Measurements from ENCODE around the gene PLEKHG3. TPM values are rescaled to one million over a fixed set of nuclear protein-coding genes. Genes with fewer than 3 reads are reported as not detected.
"Not testable (repeated sequence)": the region's sequence is repeated elsewhere in the genome, so short reads cannot be mapped to it uniquely, and the experiment has no call there.

PLEKHG3 gene
- total and polyA plus RNA-seq, 7 experiments from 2014 or later, result 0.17 to 43.6 (median 2.0) TPM

- peaks cover 0 to 34% (median 6%) of the 10 kb centered on the region in 7 donors for H3K4me1 Mint-ChIP-seq
- CTCF ChIA-PET; H3K27ac Mint-ChIP-seq; POLR2A ChIA-PET; H3K4me3 Mint-ChIP-seq; DNase-seq; H3K4me3 ChIP-seq (ENCODE audit: low read length); intact Hi-C loops (cut with micrococcal nuclease); H3K36me3 ChIP-seq (ENCODE audit: control insufficient read depth in 2 of 3, insufficient read depth in 3 of 3, low read length in 3 of 3); H3K27ac ChIP-seq (ENCODE audit: low read depth, low read length); H3K9me3 ChIP-seq (ENCODE audit: control insufficient read depth in 2 of 3, low read length in 3 of 3); H3K36me3 Mint-ChIP-seq; H3K9me3 Mint-ChIP-seq; ATAC-seq; H3K27me3 ChIP-seq (ENCODE audit: control insufficient read depth in 2 of 2, insufficient read depth in 2 of 2, low read length in 2 of 2): not testable (repeated sequence)
- peaks cover 0 to 16% of the 10 kb centered on the region in 2 donors for H3K4me1 ChIP-seq (ENCODE audit: control insufficient read depth in 2 of 2, insufficient read depth in 2 of 2, low read length in 2 of 2)
- H3K27me3 Mint-ChIP-seq, result peaks cover 0 to 49% (median 7%) of the 10 kb centered on the region in 5 donors
Observed at GRCh38 chr14:64690607-64691006, 13.6 kb upstream of the PLEKHG3 start.

- no peak for ATAC-seq
- intact Hi-C loops (cut with micrococcal nuclease), result no loop called here
- ChIA-PET POLR2A (interaction anchor here (1.5 kb wide), 1 partner anchor 83 kb away, joined by 3 read pairs; no protein-coding TSS in a partner anchor), CTCF (no interaction called here)
- H3K27ac ChIP-seq (ENCODE audit: low read depth, low read length), result no peak overlapping the region
- DNase-seq, result no peak
- H3K27ac Mint-ChIP-seq, result no peak overlapping the region
- H3K4me3 Mint-ChIP-seq, result no peak overlapping the region
- H3K36me3 ChIP-seq (ENCODE audit: control insufficient read depth in 2 of 3, insufficient read depth in 3 of 3, low read length in 3 of 3), result no peaks in the 10 kb centered on the region
- no peaks in the 10 kb centered on the region for H3K9me3 Mint-ChIP-seq
- H3K9me3 ChIP-seq (ENCODE audit: control insufficient read depth in 2 of 3, low read length in 3 of 3), result no peaks in the 10 kb centered on the region
- H3K4me1 Mint-ChIP-seq, result peaks cover 0 to 36% (median 6%) of the 10 kb centered on the region in 7 donors
- H3K4me1 ChIP-seq (ENCODE audit: control insufficient read depth in 2 of 2, insufficient read depth in 2 of 2, low read length in 2 of 2), result peaks cover 0 to 16% of the 10 kb centered on the region in 2 donors
- H3K36me3 Mint-ChIP-seq, result no peaks in the 10 kb centered on the region
- H3K4me3 ChIP-seq (ENCODE audit: low read length), result no peak overlapping the region
- H3K27me3 ChIP-seq (ENCODE audit: control insufficient read depth in 2 of 2, insufficient read depth in 2 of 2, low read length in 2 of 2), result no peaks in the 10 kb centered on the region
- peaks cover 0 to 54% (median 7%) of the 10 kb centered on the region in 5 donors for H3K27me3 Mint-ChIP-seq
Observed at GRCh38 chr14:64691376-64691775, 12.8 kb upstream of the PLEKHG3 start.

- H3K4me3 Mint-ChIP-seq, result no peak overlapping the region
- no peaks in the 10 kb centered on the region for H3K27me3 ChIP-seq (ENCODE audit: control insufficient read depth in 2 of 2, insufficient read depth in 2 of 2, low read length in 2 of 2)
- peaks cover 0 to 62% (median 9%) of the 10 kb centered on the region in 5 donors for H3K27me3 Mint-ChIP-seq
- H3K36me3 Mint-ChIP-seq, result peaks cover 0 to 2% (median 0%) of the 10 kb centered on the region in 5 donors
- ATAC-seq (no peak), DNase-seq (no peak)
- no peak overlapping the region for H3K27ac Mint-ChIP-seq
- no peak overlapping the region for H3K27ac ChIP-seq (ENCODE audit: low read depth, low read length)
- H3K9me3 Mint-ChIP-seq, result no peaks in the 10 kb centered on the region
- H3K4me3 ChIP-seq (ENCODE audit: low read length), result no peak overlapping the region
- ChIA-PET POLR2A (interaction anchor here (1.5 kb wide), 1 partner anchor 82 kb away, joined by 3 read pairs; no protein-coding TSS in a partner anchor), CTCF (no interaction called here)
- no peaks in the 10 kb centered on the region for H3K9me3 ChIP-seq (ENCODE audit: control insufficient read depth in 2 of 3, low read length in 3 of 3)
- H3K4me1 ChIP-seq (ENCODE audit: control insufficient read depth in 2 of 2, insufficient read depth in 2 of 2, low read length in 2 of 2), result peaks cover 0 to 22% of the 10 kb centered on the region in 2 donors
- intact Hi-C loops (cut with micrococcal nuclease), result no loop called here
- H3K4me1 Mint-ChIP-seq, result peaks cover 0 to 43% (median 7%) of the 10 kb centered on the region in 7 donors
- H3K36me3 ChIP-seq (ENCODE audit: control insufficient read depth in 2 of 3, insufficient read depth in 3 of 3, low read length in 3 of 3), result no peaks in the 10 kb centered on the region
Observed at GRCh38 chr14:64692189-64692985, 11.8 kb upstream of the PLEKHG3 start.

- ChIA-PET CTCF (no interaction called here), POLR2A (interaction anchor here (1.5 kb wide), 1 partner anchor 81 kb away, joined by 3 read pairs; no protein-coding TSS in a partner anchor)
- H3K4me1 ChIP-seq (ENCODE audit: control insufficient read depth in 2 of 2, insufficient read depth in 2 of 2, low read length in 2 of 2), result peaks cover 0 to 27% of the 10 kb centered on the region in 2 donors
- DNase-seq (no peak), ATAC-seq (no peak)
- H3K4me3 ChIP-seq (ENCODE audit: low read length), result no peak overlapping the region
- no peak overlapping the region for H3K4me3 Mint-ChIP-seq
- H3K27me3 ChIP-seq (ENCODE audit: control insufficient read depth in 2 of 2, insufficient read depth in 2 of 2, low read length in 2 of 2), result no peaks in the 10 kb centered on the region
- no peak overlapping the region for H3K27ac ChIP-seq (ENCODE audit: low read depth, low read length)
- H3K9me3 ChIP-seq (ENCODE audit: control insufficient read depth in 2 of 3, low read length in 3 of 3), result no peaks in the 10 kb centered on the region
- peaks cover 0 to 2% (median 0%) of the 10 kb centered on the region in 5 donors for H3K36me3 Mint-ChIP-seq
- peaks cover 0 to 67% (median 14%) of the 10 kb centered on the region in 5 donors for H3K27me3 Mint-ChIP-seq
- H3K27ac Mint-ChIP-seq, result no peak overlapping the region
- intact Hi-C loops (cut with micrococcal nuclease), result no loop called here
- H3K36me3 ChIP-seq (ENCODE audit: control insufficient read depth in 2 of 3, insufficient read depth in 3 of 3, low read length in 3 of 3), result no peaks in the 10 kb centered on the region
- H3K4me1 Mint-ChIP-seq, result peaks cover 0 to 45% (median 6%) of the 10 kb centered on the region in 7 donors
- H3K9me3 Mint-ChIP-seq, result no peaks in the 10 kb centered on the region
Observed at GRCh38 chr14:64692986-64693809, 11.0 kb upstream of the PLEKHG3 start.

DNA sequence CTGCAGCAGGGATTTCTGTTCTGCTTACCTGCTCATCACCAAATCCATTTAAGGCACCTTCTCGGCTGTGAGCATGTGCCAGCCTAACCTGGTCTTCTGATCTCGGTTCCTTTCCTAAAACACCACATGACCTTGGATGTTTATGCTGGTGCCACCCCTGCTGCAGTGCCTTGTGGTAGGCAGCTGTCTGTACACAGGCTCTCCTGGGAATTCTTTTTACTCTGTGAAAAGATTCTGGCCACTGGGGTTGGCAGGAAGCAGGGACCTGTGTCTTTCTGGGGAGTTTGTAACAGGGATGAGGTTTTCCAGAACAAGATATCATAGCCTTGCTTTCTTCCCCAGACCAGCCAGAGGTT, 10.4 kb upstream of the PLEKHG3 start:
- H3K9me3 Mint-ChIP-seq, result no peaks in the 10 kb centered on the region
- peaks cover 0 to 2% (median 0%) of the 10 kb centered on the region in 5 donors for H3K36me3 Mint-ChIP-seq
- POLR2A ChIA-PET, result no interaction called here
- Histone ChIP-seq H3K27me3 (ENCODE audit: control insufficient read depth in 2 of 2, insufficient read depth in 2 of 2, low read length in 2 of 2) (no peaks in the 10 kb centered on the region), H3K9me3 (ENCODE audit: control insufficient read depth in 2 of 3, low read length in 3 of 3) (no peaks in the 10 kb centered on the region), H3K27ac (ENCODE audit: low read depth, low read length) (no peak overlapping the region), H3K4me3 (ENCODE audit: low read length) (no peak overlapping the region), H3K4me1 (ENCODE audit: control insufficient read depth in 2 of 2, insufficient read depth in 2 of 2, low read length in 2 of 2) (peaks cover 0 to 27% of the 10 kb centered on the region in 2 donors), H3K36me3 (ENCODE audit: control insufficient read depth in 2 of 3, insufficient read depth in 3 of 3, low read length in 3 of 3) (no peaks in the 10 kb centered on the region)
- intact Hi-C loops (cut with micrococcal nuclease), result no loop called here
- H3K4me3 Mint-ChIP-seq, result no peak overlapping the region
- ATAC-seq, result no peak
- no peak overlapping the region for H3K27ac Mint-ChIP-seq
- peaks cover 0 to 45% (median 4%) of the 10 kb centered on the region in 7 donors for H3K4me1 Mint-ChIP-seq
- no peak for DNase-seq
- CTCF ChIA-PET, result no interaction called here
- peaks cover 1 to 68% (median 12%) of the 10 kb centered on the region in 5 donors for H3K27me3 Mint-ChIP-seq

- Histone ChIP-seq H3K9me3 (ENCODE audit: control insufficient read depth in 2 of 3, low read length in 3 of 3) (no peaks in the 10 kb centered on the region), H3K4me3 (ENCODE audit: low read length) (no peak overlapping the region), H3K27ac (ENCODE audit: low read depth, low read length) (no peak overlapping the region), H3K27me3 (ENCODE audit: control insufficient read depth in 2 of 2, insufficient read depth in 2 of 2, low read length in 2 of 2) (no peaks in the 10 kb centered on the region), H3K36me3 (ENCODE audit: control insufficient read depth in 2 of 3, insufficient read depth in 3 of 3, low read length in 3 of 3) (no peaks in the 10 kb centered on the region), H3K4me1 (ENCODE audit: control insufficient read depth in 2 of 2, insufficient read depth in 2 of 2, low read length in 2 of 2) (peaks cover 0 to 26% of the 10 kb centered on the region in 2 donors)
- ATAC-seq (no peak), DNase-seq (no peak)
- Mint-ChIP-seq H3K4me3 (no peak overlapping the region), H3K27me3 (peaks cover 4 to 67% (median 14%) of the 10 kb centered on the region in 5 donors), H3K27ac (no peak overlapping the region), H3K4me1 (peaks cover 0 to 45% (median 7%) of the 10 kb centered on the region in 7 donors), H3K36me3 (peaks cover 0 to 2% (median 0%) of the 10 kb centered on the region in 5 donors), H3K9me3 (no peaks in the 10 kb centered on the region)
- ChIA-PET POLR2A (no interaction called here), CTCF (no interaction called here)
- intact Hi-C loops (cut with micrococcal nuclease), result no loop called here
Observed at GRCh38 chr14:64695071-64695470, 9.2 kb upstream of the PLEKHG3 start.

Data from naive thymus-derived CD4-positive, alpha-beta T cell (primary cell).